Gastrocnemius medialis (tissue), 4 donors: ENCODE data around the gene AP3B2.

Experiments used
- POLR2A ChIP-seq, 2 donors: fragments of 450-650 bp; IDR thresholded peaks; one replicate each; pipeline ENCODE4 v1.6.1; 2017; ENCODE audit warnings: antibody characterized with exemption in 2 of 2, mild to moderate bottlenecking in 2 of 2, moderate library complexity in 2 of 2
- TF ChIP-seq, protein P1 (sequence below), 5 experiments: fragments of 450-650 bp in 3 of 5; fragments of 200-600 bp in 2 of 5; sonication (generic) in 2 of 5; IDR thresholded peaks in 4 of 5; conservative IDR thresholded peaks in 1 of 5; 1 replicate in 4 of 5; 2 replicates in 1 of 5; pipeline ENCODE4 v1.5.1; 2016 to 2019; ENCODE audit warnings: antibody characterized with exemption in 5 of 5, mild to moderate bottlenecking in 3 of 5, moderate library complexity in 3 of 5

GRCh38 chr15:82748315-82748714, 38.6 kb upstream of the AP3B2 start:
- TF ChIP-seq, protein P1, sequence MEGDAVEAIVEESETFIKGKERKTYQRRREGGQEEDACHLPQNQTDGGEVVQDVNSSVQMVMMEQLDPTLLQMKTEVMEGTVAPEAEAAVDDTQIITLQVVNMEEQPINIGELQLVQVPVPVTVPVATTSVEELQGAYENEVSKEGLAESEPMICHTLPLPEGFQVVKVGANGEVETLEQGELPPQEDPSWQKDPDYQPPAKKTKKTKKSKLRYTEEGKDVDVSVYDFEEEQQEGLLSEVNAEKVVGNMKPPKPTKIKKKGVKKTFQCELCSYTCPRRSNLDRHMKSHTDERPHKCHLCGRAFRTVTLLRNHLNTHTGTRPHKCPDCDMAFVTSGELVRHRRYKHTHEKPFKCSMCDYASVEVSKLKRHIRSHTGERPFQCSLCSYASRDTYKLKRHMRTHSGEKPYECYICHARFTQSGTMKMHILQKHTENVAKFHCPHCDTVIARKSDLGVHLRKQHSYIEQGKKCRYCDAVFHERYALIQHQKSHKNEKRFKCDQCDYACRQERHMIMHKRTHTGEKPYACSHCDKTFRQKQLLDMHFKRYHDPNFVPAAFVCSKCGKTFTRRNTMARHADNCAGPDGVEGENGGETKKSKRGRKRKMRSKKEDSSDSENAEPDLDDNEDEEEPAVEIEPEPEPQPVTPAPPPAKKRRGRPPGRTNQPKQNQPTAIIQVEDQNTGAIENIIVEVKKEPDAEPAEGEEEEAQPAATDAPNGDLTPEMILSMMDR (IDR thresholded peaks at IDR 0.05 in 4 of 5, conservative IDR thresholded peaks at IDR 0.05 in 1 of 5) = no peak
- TF ChIP-seq POLR2A (IDR thresholded peaks at IDR 0.05) = no peak
